OCI-LY3 (cell line): ENCODE results near the gene ADGRG1.

ENCODE experiments used
- EZH2phosphoT487 ChIP-seq: fragments of 200-600 bp; shearing (Covaris generic); IDR thresholded peaks from 2 replicates; pipeline ENCODE4 v1.6.1; 2018; ENCODE audit warnings: antibody characterized with exemption, mixed run types, low read depth
- TF ChIP-seq, protein P1 (sequence below): fragments of 200-600, 300-600 bp; sonication (generic); IDR thresholded peaks from 2 replicates; pipeline ENCODE4 v1.5.1; 2014; ENCODE audit warnings: antibody characterized with exemption, low read length, low read depth

DNA sequence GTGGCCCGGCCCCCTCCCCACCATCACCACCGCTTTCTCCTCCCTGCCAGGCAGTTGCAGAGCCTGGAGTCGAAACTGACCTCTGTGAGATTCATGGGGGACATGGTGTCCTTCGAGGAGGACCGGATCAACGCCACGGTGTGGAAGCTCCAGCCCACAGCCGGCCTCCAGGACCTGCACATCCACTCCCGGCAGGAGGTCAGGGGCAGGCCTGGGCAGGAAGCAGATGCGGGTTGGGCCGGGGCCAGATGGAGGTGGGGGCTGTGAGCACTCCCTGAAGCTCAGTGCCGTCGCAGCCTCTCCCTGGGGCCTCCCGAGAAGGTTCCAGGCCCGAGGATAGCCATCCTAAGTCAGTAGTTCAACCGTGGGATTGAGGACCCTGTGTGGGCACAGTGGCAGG lies 25.5 kb downstream of the ADGRG1 start:
- TF ChIP-seq, protein P1, sequence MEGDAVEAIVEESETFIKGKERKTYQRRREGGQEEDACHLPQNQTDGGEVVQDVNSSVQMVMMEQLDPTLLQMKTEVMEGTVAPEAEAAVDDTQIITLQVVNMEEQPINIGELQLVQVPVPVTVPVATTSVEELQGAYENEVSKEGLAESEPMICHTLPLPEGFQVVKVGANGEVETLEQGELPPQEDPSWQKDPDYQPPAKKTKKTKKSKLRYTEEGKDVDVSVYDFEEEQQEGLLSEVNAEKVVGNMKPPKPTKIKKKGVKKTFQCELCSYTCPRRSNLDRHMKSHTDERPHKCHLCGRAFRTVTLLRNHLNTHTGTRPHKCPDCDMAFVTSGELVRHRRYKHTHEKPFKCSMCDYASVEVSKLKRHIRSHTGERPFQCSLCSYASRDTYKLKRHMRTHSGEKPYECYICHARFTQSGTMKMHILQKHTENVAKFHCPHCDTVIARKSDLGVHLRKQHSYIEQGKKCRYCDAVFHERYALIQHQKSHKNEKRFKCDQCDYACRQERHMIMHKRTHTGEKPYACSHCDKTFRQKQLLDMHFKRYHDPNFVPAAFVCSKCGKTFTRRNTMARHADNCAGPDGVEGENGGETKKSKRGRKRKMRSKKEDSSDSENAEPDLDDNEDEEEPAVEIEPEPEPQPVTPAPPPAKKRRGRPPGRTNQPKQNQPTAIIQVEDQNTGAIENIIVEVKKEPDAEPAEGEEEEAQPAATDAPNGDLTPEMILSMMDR: no peak
- TF ChIP-seq EZH2phosphoT487: no peak
